Measurements from ENCODE around the gene PAQR5.

Gene PAQR5

GRCh38 chr15:69298697-69299441 lies at the start of gene PAQR5:
Gene PAQR5 (plus strand): TSS chr15:69298912. CDS start chr15:69360081, 61,169 bp downstream.
- Histone ChIP-seq H3K27me3 (ENCODE audit: control insufficient read depth, insufficient read depth, low read length) (peaks cover 63% of the 10 kb centered on the region), H3K4me1 (ENCODE audit: control insufficient read depth, insufficient read depth, low read length) (peaks cover 16% of the 10 kb centered on the region), H3K4me3 (ENCODE audit: low read depth, low read length) (peak within 1 kb of the TSS; percentile 73), H3K9me3 (ENCODE audit: control insufficient read depth, insufficient read depth, low read depth, low read length) (no peaks in the 10 kb centered on the region), H3K27ac (ENCODE audit: low read depth, low read length) (no peak within 1 kb of the TSS), H3K36me3 (ENCODE audit: control insufficient read depth, insufficient read depth, low read length) (no peaks in the 10 kb centered on the region), H3K9ac (ENCODE audit: low read length) (peak within 1 kb of the TSS; percentile 5)

- H3K4me3 ChIP-seq (ENCODE audit: low read depth, low read length) = no peak overlapping the region
Observed at GRCh38 chr15:69253156-69253555, 45.6 kb upstream of the PAQR5 start.

GRCh38 chr15:69265347-69265955 lies 33.3 kb upstream of the PAQR5 start:
- no peaks in the 10 kb centered on the region for H3K4me1 ChIP-seq (ENCODE audit: control insufficient read depth, insufficient read depth, low read length)
- H3K27ac ChIP-seq (ENCODE audit: low read depth, low read length) = no peak overlapping the region
- H3K9ac ChIP-seq (ENCODE audit: low read length) = no peak overlapping the region
- H3K36me3 ChIP-seq (ENCODE audit: control insufficient read depth, insufficient read depth, low read length) = peaks cover 3% of the 10 kb centered on the region; the same call in 1 of the 2 replicates
- no peaks in the 10 kb centered on the region for H3K27me3 ChIP-seq (ENCODE audit: control insufficient read depth, insufficient read depth, low read length)
- H3K9me3 ChIP-seq (ENCODE audit: control insufficient read depth, insufficient read depth, low read depth, low read length) = no peaks in the 10 kb centered on the region
- no peak overlapping the region for H3K4me3 ChIP-seq (ENCODE audit: low read depth, low read length)

More at GRCh38 chr15:69253156-69253555, 45.6 kb upstream of the PAQR5 start:
- H3K27me3 ChIP-seq (ENCODE audit: control insufficient read depth, insufficient read depth, low read length) = no peaks in the 10 kb centered on the region
- H3K27ac ChIP-seq (ENCODE audit: low read depth, low read length) = no peak overlapping the region
- no peak overlapping the region for H3K9ac ChIP-seq (ENCODE audit: low read length)
- H3K9me3 ChIP-seq (ENCODE audit: control insufficient read depth, insufficient read depth, low read depth, low read length) = no peaks in the 10 kb centered on the region
- no peaks in the 10 kb centered on the region for H3K36me3 ChIP-seq (ENCODE audit: control insufficient read depth, insufficient read depth, low read length)
- no peaks in the 10 kb centered on the region for H3K4me1 ChIP-seq (ENCODE audit: control insufficient read depth, insufficient read depth, low read length)

- H3K36me3 ChIP-seq (ENCODE audit: control insufficient read depth, insufficient read depth, low read length) = no peaks in the 10 kb centered on the region
- no peaks in the 10 kb centered on the region for H3K9me3 ChIP-seq (ENCODE audit: control insufficient read depth, insufficient read depth, low read depth, low read length)
- H3K9ac ChIP-seq (ENCODE audit: low read length) = no peak overlapping the region
- H3K4me3 ChIP-seq (ENCODE audit: low read depth, low read length) = no peak overlapping the region
- no peaks in the 10 kb centered on the region for H3K27me3 ChIP-seq (ENCODE audit: control insufficient read depth, insufficient read depth, low read length)
- H3K27ac ChIP-seq (ENCODE audit: low read depth, low read length) = no peak overlapping the region
- peaks cover 25% of the 10 kb centered on the region for H3K4me1 ChIP-seq (ENCODE audit: control insufficient read depth, insufficient read depth, low read length)
Observed at GRCh38 chr15:69271217-69271616, 27.5 kb upstream of the PAQR5 start.

- H3K27ac ChIP-seq (ENCODE audit: low read depth, low read length) = no peak overlapping the region
Observed at GRCh38 chr15:69272139-69272538, 26.6 kb upstream of the PAQR5 start.

GRCh38 chr15:69272891-69273290 lies 25.8 kb upstream of the PAQR5 start:
- Histone ChIP-seq H3K27me3 (ENCODE audit: control insufficient read depth, insufficient read depth, low read length) (no peaks in the 10 kb centered on the region), H3K9ac (ENCODE audit: low read length) (no peak overlapping the region), H3K36me3 (ENCODE audit: control insufficient read depth, insufficient read depth, low read length) (no peaks in the 10 kb centered on the region), H3K4me1 (ENCODE audit: control insufficient read depth, insufficient read depth, low read length) (peaks cover 28% of the 10 kb centered on the region), H3K9me3 (ENCODE audit: control insufficient read depth, insufficient read depth, low read depth, low read length) (no peaks in the 10 kb centered on the region), H3K27ac (ENCODE audit: low read depth, low read length) (no peak overlapping the region), H3K4me3 (ENCODE audit: low read depth, low read length) (no peak overlapping the region)

More at GRCh38 chr15:69272139-69272538, 26.6 kb upstream of the PAQR5 start:
- H3K9me3 ChIP-seq (ENCODE audit: control insufficient read depth, insufficient read depth, low read depth, low read length) = no peaks in the 10 kb centered on the region
- no peak overlapping the region for H3K4me3 ChIP-seq (ENCODE audit: low read depth, low read length)
- peaks cover 28% of the 10 kb centered on the region for H3K4me1 ChIP-seq (ENCODE audit: control insufficient read depth, insufficient read depth, low read length)
- no peaks in the 10 kb centered on the region for H3K27me3 ChIP-seq (ENCODE audit: control insufficient read depth, insufficient read depth, low read length)
- H3K9ac ChIP-seq (ENCODE audit: low read length) = no peak overlapping the region
- no peaks in the 10 kb centered on the region for H3K36me3 ChIP-seq (ENCODE audit: control insufficient read depth, insufficient read depth, low read length)

GRCh38 chr15:69275074-69275670 lies 23.5 kb upstream of the PAQR5 start:
- H3K27me3 ChIP-seq (ENCODE audit: control insufficient read depth, insufficient read depth, low read length) = no peaks in the 10 kb centered on the region
- no peak overlapping the region for H3K9ac ChIP-seq (ENCODE audit: low read length)
- H3K4me3 ChIP-seq (ENCODE audit: low read depth, low read length) = no peak overlapping the region
- H3K27ac ChIP-seq (ENCODE audit: low read depth, low read length) = no peak overlapping the region
- no peaks in the 10 kb centered on the region for H3K9me3 ChIP-seq (ENCODE audit: control insufficient read depth, insufficient read depth, low read depth, low read length)
- peaks cover 28% of the 10 kb centered on the region for H3K4me1 ChIP-seq (ENCODE audit: control insufficient read depth, insufficient read depth, low read length)
- no peaks in the 10 kb centered on the region for H3K36me3 ChIP-seq (ENCODE audit: control insufficient read depth, insufficient read depth, low read length)

- Histone ChIP-seq H3K27ac (ENCODE audit: low read depth, low read length) (no peak overlapping the region), H3K9ac (ENCODE audit: low read length) (no peak overlapping the region), H3K27me3 (ENCODE audit: control insufficient read depth, insufficient read depth, low read length) (no peaks in the 10 kb centered on the region), H3K36me3 (ENCODE audit: control insufficient read depth, insufficient read depth, low read length) (no peaks in the 10 kb centered on the region), H3K4me1 (ENCODE audit: control insufficient read depth, insufficient read depth, low read length) (peaks cover 24% of the 10 kb centered on the region), H3K4me3 (ENCODE audit: low read depth, low read length) (no peak overlapping the region), H3K9me3 (ENCODE audit: control insufficient read depth, insufficient read depth, low read depth, low read length) (no peaks in the 10 kb centered on the region)
Observed at GRCh38 chr15:69275933-69276560, 22.7 kb upstream of the PAQR5 start.

- Histone ChIP-seq H3K9me3 (ENCODE audit: control insufficient read depth, insufficient read depth, low read depth, low read length) (no peaks in the 10 kb centered on the region), H3K4me3 (ENCODE audit: low read depth, low read length) (no peak overlapping the region), H3K9ac (ENCODE audit: low read length) (no peak overlapping the region), H3K4me1 (ENCODE audit: control insufficient read depth, insufficient read depth, low read length) (peaks cover 11% of the 10 kb centered on the region), H3K36me3 (ENCODE audit: control insufficient read depth, insufficient read depth, low read length) (no peaks in the 10 kb centered on the region), H3K27ac (ENCODE audit: low read depth, low read length) (no peak overlapping the region), H3K27me3 (ENCODE audit: control insufficient read depth, insufficient read depth, low read length) (no peaks in the 10 kb centered on the region)
Observed at GRCh38 chr15:69277316-69277715, 21.4 kb upstream of the PAQR5 start.

GRCh38 chr15:69279636-69280035 lies 19.1 kb upstream of the PAQR5 start:
- peaks cover 9% of the 10 kb centered on the region; the same call in 1 of the 2 replicates for H3K4me1 ChIP-seq (ENCODE audit: control insufficient read depth, insufficient read depth, low read length)
- no peaks in the 10 kb centered on the region for H3K27me3 ChIP-seq (ENCODE audit: control insufficient read depth, insufficient read depth, low read length)
- no peak overlapping the region for H3K9ac ChIP-seq (ENCODE audit: low read length)
- no peaks in the 10 kb centered on the region for H3K36me3 ChIP-seq (ENCODE audit: control insufficient read depth, insufficient read depth, low read length)
- H3K27ac ChIP-seq (ENCODE audit: low read depth, low read length) = no peak overlapping the region
- H3K4me3 ChIP-seq (ENCODE audit: low read depth, low read length) = no peak overlapping the region
- no peaks in the 10 kb centered on the region for H3K9me3 ChIP-seq (ENCODE audit: control insufficient read depth, insufficient read depth, low read depth, low read length)

GRCh38 chr15:69280783-69281182 lies 17.9 kb upstream of the PAQR5 start:
- Histone ChIP-seq H3K9me3 (ENCODE audit: control insufficient read depth, insufficient read depth, low read depth, low read length) (no peaks in the 10 kb centered on the region), H3K27ac (ENCODE audit: low read depth, low read length) (no peak overlapping the region), H3K36me3 (ENCODE audit: control insufficient read depth, insufficient read depth, low read length) (no peaks in the 10 kb centered on the region), H3K4me1 (ENCODE audit: control insufficient read depth, insufficient read depth, low read length) (peaks cover 7% of the 10 kb centered on the region; the same call in 1 of the 2 replicates), H3K4me3 (ENCODE audit: low read depth, low read length) (no peak overlapping the region), H3K27me3 (ENCODE audit: control insufficient read depth, insufficient read depth, low read length) (no peaks in the 10 kb centered on the region), H3K9ac (ENCODE audit: low read length) (no peak overlapping the region)

Data from HUES6 (cell line).